C4-2B (cell line): ENCODE measurements around the gene TMEM270.
"Not testable (repeated sequence)": the region's sequence is repeated elsewhere in the genome, so short reads cannot be mapped to it uniquely, and the experiment has no call there.

Experiments
- H3K27ac ChIP-seq: fragments of 450-650 bp; 2 replicates; pipeline ENCODE4 v1.5.1; 2017
- ZFX ChIP-seq: fragments of 450-650 bp; IDR thresholded peaks from 2 replicates; pipeline ENCODE4 v1.6.1; 2017
- TF ChIP-seq, protein P1 (sequence below): fragments of 450-650 bp; conservative IDR thresholded peaks from 2 replicates; pipeline ENCODE4 v1.5.1; 2017; ENCODE audit warnings: mild to moderate bottlenecking

TMEM270 gene

DNA sequence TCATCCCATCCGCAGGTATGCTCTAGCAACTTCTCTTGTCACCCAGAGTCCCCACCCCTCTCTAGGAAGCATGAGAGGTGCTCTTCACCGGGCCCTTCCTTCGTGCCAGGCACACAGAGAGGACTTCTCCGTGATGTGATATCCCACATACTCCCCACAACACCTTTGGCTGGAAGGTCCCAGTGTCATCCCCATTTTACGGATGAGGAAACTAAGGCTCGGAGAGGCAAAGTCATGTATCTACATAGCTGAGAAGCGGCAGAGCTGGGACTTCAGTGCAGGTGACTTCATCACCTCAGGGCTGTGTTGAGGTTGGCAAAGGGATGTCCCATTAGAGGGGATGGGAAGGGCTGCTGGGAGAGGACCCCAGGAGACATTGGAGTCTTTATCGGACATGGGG is 15.4 kb downstream of the TMEM270 start:
- H3K27ac ChIP-seq, result no peak overlapping the region
- TF ChIP-seq ZFX, result no peak
- TF ChIP-seq, protein P1, sequence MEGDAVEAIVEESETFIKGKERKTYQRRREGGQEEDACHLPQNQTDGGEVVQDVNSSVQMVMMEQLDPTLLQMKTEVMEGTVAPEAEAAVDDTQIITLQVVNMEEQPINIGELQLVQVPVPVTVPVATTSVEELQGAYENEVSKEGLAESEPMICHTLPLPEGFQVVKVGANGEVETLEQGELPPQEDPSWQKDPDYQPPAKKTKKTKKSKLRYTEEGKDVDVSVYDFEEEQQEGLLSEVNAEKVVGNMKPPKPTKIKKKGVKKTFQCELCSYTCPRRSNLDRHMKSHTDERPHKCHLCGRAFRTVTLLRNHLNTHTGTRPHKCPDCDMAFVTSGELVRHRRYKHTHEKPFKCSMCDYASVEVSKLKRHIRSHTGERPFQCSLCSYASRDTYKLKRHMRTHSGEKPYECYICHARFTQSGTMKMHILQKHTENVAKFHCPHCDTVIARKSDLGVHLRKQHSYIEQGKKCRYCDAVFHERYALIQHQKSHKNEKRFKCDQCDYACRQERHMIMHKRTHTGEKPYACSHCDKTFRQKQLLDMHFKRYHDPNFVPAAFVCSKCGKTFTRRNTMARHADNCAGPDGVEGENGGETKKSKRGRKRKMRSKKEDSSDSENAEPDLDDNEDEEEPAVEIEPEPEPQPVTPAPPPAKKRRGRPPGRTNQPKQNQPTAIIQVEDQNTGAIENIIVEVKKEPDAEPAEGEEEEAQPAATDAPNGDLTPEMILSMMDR, result no peak

DNA sequence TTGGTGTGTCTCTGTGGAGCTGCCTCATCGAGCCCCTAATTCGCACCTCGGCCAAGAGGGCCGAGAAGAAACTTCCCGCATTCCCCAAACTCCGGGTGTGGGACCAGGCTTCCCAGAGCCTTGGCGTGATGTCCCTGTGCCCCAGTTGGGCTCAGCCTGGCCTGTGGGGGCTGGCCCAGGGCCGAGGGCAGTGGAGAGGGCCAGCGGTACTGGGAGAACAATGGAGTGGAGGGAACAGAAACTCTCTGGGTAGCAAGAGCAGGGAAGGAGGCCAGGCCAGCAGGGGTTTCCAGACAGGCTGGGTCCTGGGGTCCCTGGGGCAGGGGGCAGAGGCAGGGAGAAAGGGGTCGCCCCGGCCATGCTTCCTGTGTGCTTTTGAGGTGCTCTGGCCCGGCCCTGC is 16.0 kb downstream of the TMEM270 start:
- TF ChIP-seq, protein P1, result no peak
- TF ChIP-seq ZFX, result no peak
- H3K27ac ChIP-seq, result no peak overlapping the region

DNA sequence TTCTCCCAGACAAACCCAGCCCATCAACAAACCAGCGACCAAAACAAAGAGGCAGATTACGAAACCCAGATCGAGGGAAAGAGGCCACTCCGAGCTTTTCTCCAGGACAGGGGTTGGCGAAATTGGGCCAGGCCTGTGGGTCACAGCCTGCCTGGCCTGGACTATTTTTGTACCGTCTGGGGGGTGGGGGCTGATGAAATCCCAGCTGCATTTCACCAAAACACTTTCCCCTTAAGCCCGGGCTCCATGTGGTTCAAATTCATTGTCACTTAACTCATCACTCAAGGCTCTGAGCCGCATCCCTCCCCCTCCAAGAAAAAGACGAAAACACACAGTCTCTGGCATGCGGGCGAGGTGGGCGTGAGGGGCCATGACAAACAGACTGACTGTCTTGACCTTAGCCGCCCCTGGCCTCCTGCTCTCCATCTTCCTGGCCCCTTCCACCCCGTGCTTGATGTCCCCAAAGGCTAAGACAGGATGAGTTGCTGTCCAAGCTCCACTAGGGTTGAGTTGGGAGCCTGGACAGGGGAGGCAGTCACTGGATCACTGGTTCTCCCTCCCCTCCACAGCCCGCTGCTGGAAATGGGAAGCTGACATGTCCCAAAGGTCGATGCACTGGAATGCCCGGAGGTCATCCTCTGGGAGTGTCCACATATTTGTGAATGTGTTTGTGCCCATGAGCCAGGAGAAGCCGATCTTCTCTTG is 19.2 kb downstream of the TMEM270 start:
- TF ChIP-seq, protein P1, result no peak
- no peak for TF ChIP-seq ZFX
- no peak overlapping the region for H3K27ac ChIP-seq

DNA sequence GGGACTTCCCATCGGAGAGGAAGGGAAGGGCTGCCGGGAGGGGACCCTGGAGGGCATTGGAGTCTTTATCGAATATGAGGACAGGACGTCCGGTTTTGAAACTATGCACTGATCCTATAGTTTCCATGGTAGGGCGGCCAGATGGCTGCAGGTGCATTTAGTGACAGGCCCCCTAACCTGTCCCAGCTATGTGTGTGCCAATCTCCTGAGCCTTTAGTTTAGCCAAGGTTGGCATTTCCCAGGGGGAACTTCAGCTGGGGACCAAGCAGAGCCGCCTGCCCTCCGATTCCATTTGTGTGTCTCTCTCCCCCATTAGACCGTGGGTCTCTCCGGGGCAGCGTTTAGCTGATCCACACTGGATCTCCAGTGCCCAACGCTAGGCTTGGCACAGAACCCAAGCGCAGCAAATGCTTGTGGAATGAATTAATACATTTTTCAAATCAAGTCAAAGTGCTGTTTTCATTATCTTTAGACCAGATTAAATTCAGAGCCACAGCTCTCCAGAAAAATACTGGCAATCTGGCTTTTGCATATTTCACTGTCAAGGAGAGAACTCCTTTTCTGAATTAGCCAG is 19.9 kb downstream of the TMEM270 start:
- TF ChIP-seq, protein P1, result no peak
- TF ChIP-seq ZFX, result no peak
- H3K27ac ChIP-seq, result no peak overlapping the region

DNA sequence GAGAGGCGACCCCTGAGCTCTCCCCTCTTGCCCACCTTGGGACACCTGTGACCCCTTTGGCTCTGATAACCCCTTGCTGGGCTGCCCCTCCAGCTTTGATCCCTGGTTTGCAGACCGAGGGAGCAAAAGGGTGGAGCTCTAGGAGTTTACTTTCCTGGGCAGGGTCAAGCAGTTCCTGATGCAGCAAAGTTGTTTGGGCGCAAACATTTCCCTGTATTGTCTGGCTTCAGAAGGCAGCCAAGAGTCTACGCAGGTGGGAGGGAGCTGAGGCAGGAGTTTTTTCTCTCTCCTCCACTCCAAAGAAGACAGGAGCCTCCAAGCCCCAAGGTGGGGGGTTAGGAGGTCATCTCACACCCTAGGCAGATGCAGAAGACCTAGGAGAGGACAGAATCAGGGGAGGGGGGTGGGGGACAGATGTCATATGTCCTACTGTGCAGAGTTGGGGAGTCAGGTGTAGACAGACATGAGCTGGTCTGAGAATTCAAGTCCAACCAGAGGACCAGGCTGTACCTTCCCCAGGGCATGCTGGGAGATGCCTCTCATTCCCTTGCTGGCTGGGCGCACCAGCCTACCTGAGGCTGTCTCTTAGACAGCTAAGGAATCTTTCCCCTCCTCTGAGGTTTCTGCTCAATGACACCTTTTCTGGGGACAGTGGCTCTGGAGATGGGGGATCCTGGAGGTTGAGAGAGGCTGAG is 20.5 kb downstream of the TMEM270 start:
- TF ChIP-seq, protein P1, result no peak
- TF ChIP-seq ZFX, result no peak
- H3K27ac ChIP-seq, result no peak overlapping the region

DNA sequence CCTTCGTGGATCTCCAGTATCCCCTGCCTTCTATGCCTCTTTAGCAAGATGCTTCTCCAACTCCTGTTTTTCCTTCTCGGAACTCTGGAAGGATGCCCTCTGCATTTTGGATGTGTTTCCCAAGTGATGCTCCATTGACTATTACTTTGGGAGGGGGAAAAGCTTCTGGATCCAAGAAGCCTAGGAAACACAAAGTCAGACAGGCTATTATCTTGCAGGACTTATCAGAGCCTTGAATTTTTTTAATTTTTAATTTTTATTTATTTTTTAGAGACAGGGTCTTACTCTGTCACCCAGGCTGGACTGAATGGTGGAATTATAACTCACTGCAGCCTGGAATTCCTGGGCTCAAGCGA is 21.1 kb downstream of the TMEM270 start:
- no peak overlapping the region for H3K27ac ChIP-seq
- no peak for TF ChIP-seq ZFX
- TF ChIP-seq, protein P1, result no peak

DNA sequence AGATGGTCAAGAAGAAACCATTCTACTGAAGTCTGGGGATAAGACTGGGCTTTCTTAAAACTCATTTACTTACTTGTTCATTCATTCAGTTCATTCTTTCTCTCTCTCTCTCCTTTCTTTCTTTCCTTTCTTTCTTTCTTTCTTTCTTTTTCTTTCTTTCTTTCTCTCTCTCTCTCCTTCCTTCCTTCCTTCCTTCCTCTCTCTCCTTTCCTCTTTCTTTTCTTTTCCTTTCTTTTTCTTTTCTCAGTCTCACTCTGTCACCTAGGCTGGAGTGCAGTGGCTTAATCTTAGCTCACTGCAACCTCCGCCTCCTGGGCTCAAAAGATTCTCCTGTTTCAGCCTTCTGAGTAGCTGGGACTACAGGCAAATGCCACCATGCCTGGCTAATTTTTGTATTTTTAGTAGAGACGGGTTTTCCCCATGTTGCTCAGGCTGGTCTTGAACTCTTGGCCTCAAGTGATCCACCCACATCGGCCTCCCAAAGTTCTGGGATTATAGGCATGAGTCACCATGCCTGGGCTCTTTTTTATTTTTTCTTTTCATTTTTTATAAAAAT is 24.0 kb downstream of the TMEM270 start:
- not testable (repeated sequence) for H3K27ac ChIP-seq
